Caco-2 (cell line): ENCODE results near the gene AMBP. TPM values are rescaled to one million over a fixed set of nuclear protein-coding genes. Genes with fewer than 3 reads are reported as not detected.
A peak's percentile ranks its signal among the peaks of the same experiment; 100 is the strongest.

ENCODE experiments used
- BruUV-seq: library from RNA; stranded (reverse); fragments of 400-500 nt; replicated peaks from 2 replicates; lab custom pipeline; 2021; lab: Mats Ljungman, UMichigan
- CTCF ChIA-PET: fragments of 300-600 bp; sonication (Branson Sonifier 250); formaldehyde crosslinking; loops from one replicate; lab custom pipeline; 2022; ENCODE audit warnings: antibody characterized with exemption; lab: Charles Lee
- POLR2A ChIA-PET: fragments of 300-600 bp; sonication (Branson Sonifier 250); formaldehyde crosslinking; loops from one replicate; lab custom pipeline; 2022; ENCODE audit warnings: antibody characterized with exemption; lab: Charles Lee
- DNase-seq, 2 experiments: peaks; one replicate each; pipeline versions ENCODE4 v3.0.0 to v3.0.0-alpha.2; 2020 to 2022
- H3K27me3 ChIP-seq: replicated peaks from 2 replicates; pipeline ENCODE4 v1.6.0; 2011; ENCODE audit warnings: low read length; ENCODE audit not compliant: control insufficient read depth, insufficient read depth
- H3K36me3 ChIP-seq: 2 replicates; pipeline ENCODE4 v1.5.1; 2011; ENCODE audit warnings: low read length; ENCODE audit not compliant: control insufficient read depth, insufficient read depth
- H3K4me1 ChIP-seq: fragments of 250-450 bp; sonication (Bioruptor Pico); 2 replicates; pipeline ENCODE4 v1.5.1; 2020; ENCODE audit warnings: mild to moderate bottlenecking
- H3K4me3 ChIP-seq: 2 replicates; pipeline ENCODE4 v1.5.1; 2011; ENCODE audit warnings: low read depth, mild to moderate bottlenecking, control low read depth, low read length
- H3K9me3 ChIP-seq: fragments of 250-450 bp; sonication (Bioruptor Pico); 2 replicates; pipeline ENCODE4 v1.5.1; 2020; ENCODE audit warnings: mild to moderate bottlenecking, moderate library complexity
- H3K27ac Mint-ChIP-seq: one replicate; pipeline ENCODE4 v1.8.0; 2022; ENCODE audit warnings: mixed read lengths; ENCODE audit not compliant: unreplicated experiment
- H3K27me3 Mint-ChIP-seq: one replicate; pipeline ENCODE4 v1.8.0; 2022; ENCODE audit warnings: mixed read lengths; ENCODE audit not compliant: insufficient read depth, unreplicated experiment
- H3K36me3 Mint-ChIP-seq: one replicate; pipeline ENCODE4 v1.8.0; 2022; ENCODE audit warnings: mild to moderate bottlenecking, mixed read lengths; ENCODE audit not compliant: insufficient read depth, unreplicated experiment
- H3K4me1 Mint-ChIP-seq: one replicate; pipeline ENCODE4 v1.8.0; 2022; ENCODE audit warnings: low read depth, mixed read lengths; ENCODE audit not compliant: unreplicated experiment
- H3K4me3 Mint-ChIP-seq: one replicate; pipeline ENCODE4 v1.8.0; 2022; ENCODE audit warnings: mild to moderate bottlenecking, moderate library complexity, mixed read lengths; ENCODE audit not compliant: unreplicated experiment
- H3K9me3 Mint-ChIP-seq: one replicate; pipeline ENCODE4 v1.8.0; 2022; ENCODE audit warnings: mixed read lengths; ENCODE audit not compliant: unreplicated experiment
- intact Hi-C: fragments of 100-400 bp; cut with micrococcal nuclease; formaldehyde crosslinking; loops from one replicate; pipeline ENCODE4 v1.10.0; 2022; ENCODE audit not compliant: unreplicated experiment
- total RNA-seq: library from RNA; stranded (reverse); gene quantifications from 2 replicates; pipeline ENCODE4 v1.2.3, GENCODE V29; 2022
- TF ChIP-seq, protein P1 (sequence below), 2 experiments: fragments of 200-600 bp in 1 of 2; IDR thresholded peaks; 1 replicate in 1 of 2; 2 replicates in 1 of 2; pipeline versions ENCODE4 v1.5.1 to v1.8.0; 2011 to 2022; ENCODE audit warnings: antibody characterized with exemption in 1 of 2, control low read depth in 1 of 2, inconsistent platforms in 1 of 2, low read depth in 1 of 2, low read length in 1 of 2, mild to moderate bottlenecking in 1 of 2, moderate library complexity in 1 of 2; ENCODE audit not compliant: insufficient read depth in 1 of 2, severe bottlenecking in 1 of 2, unreplicated experiment in 1 of 2

Gene AMBP
- total RNA-seq, 1 experiment from 2014 or later, result 2.2 TPM

DNA sequence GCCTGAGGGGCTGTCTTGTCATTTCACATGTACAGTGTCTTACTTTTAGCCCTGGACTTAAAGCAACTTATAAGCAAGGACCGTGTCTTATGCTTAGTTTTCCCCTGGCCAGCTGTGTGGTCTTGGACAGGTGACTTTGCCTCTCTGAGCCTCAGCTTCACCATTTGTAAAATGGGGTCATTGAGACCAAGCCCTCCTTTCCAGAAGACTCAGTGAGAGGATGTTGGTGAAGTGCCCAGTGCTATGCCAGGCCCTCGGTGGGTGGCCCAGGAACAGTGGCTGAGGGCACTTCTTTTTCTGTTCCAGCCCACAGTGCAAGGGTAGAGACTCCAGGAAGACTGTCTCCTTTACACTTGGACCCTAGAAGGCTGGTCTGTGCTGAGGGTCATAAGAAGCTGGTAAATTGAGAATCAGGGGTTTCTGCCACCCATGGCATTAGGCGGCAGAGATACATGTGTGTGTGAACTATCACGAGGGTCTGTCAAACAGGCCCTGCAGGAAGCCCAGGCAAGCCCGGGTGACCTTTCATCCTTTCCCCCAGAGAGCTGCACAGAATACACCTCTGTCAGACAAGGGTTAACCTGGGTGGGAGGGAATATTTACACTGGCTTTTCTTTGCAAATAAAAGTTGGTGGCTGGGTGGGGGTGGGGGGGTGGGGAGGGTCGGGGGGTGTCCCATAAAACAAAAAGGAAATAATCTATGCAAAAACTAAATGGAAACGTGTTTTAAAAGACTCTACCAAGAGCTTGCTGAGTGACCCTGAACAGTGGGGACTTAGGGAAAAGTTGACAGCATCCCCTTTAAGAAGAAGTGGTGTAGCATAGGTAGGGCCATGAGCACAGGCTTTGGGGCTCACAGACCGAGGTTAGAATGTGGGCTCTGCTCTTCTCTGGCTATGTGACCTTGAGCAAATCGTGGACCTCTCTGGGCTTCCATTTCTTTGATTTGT, 41.4 kb upstream of the AMBP start:
- Histone ChIP-seq H3K9me3 (no peaks in the 10 kb centered on the region), H3K4me3 (no peak overlapping the region), H3K27me3 (no peaks in the 10 kb centered on the region), H3K4me1 (peaks cover 58% of the 10 kb centered on the region), H3K36me3 (no peaks in the 10 kb centered on the region)
- no peaks in the 10 kb centered on the region for H3K27me3 Mint-ChIP-seq
- peaks cover 11% of the 10 kb centered on the region for H3K9me3 Mint-ChIP-seq
- no TSS peak for BruUV-seq
- intact Hi-C loops, result loop anchor here (2.0 kb wide), 1 partner anchor 23 kb away; no protein-coding TSS in a partner anchor
- POLR2A ChIA-PET, result no interaction called here
- CTCF ChIA-PET, result interaction anchor here (0.5 to 2.8 kb wide), 2 partner anchors 11 to 155 kb away, joined by 4 to 16 read pairs; no protein-coding TSS in a partner anchor
- DNase-seq, result peak in 1 of 2 experiments; percentile 38
- TF ChIP-seq, protein P1, sequence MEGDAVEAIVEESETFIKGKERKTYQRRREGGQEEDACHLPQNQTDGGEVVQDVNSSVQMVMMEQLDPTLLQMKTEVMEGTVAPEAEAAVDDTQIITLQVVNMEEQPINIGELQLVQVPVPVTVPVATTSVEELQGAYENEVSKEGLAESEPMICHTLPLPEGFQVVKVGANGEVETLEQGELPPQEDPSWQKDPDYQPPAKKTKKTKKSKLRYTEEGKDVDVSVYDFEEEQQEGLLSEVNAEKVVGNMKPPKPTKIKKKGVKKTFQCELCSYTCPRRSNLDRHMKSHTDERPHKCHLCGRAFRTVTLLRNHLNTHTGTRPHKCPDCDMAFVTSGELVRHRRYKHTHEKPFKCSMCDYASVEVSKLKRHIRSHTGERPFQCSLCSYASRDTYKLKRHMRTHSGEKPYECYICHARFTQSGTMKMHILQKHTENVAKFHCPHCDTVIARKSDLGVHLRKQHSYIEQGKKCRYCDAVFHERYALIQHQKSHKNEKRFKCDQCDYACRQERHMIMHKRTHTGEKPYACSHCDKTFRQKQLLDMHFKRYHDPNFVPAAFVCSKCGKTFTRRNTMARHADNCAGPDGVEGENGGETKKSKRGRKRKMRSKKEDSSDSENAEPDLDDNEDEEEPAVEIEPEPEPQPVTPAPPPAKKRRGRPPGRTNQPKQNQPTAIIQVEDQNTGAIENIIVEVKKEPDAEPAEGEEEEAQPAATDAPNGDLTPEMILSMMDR (IDR thresholded peaks at IDR 0.05; ENCODE audit: insufficient read depth in 1 of 2, low read depth in 1 of 2, low read length in 1 of 2, severe bottlenecking in 1 of 2, unreplicated experiment in 1 of 2), result no peak
- H3K27ac Mint-ChIP-seq, result no peak overlapping the region
- H3K4me1 Mint-ChIP-seq, result peaks cover 33% of the 10 kb centered on the region
- no peak overlapping the region for H3K4me3 Mint-ChIP-seq
- H3K36me3 Mint-ChIP-seq, result no peaks in the 10 kb centered on the region

DNA sequence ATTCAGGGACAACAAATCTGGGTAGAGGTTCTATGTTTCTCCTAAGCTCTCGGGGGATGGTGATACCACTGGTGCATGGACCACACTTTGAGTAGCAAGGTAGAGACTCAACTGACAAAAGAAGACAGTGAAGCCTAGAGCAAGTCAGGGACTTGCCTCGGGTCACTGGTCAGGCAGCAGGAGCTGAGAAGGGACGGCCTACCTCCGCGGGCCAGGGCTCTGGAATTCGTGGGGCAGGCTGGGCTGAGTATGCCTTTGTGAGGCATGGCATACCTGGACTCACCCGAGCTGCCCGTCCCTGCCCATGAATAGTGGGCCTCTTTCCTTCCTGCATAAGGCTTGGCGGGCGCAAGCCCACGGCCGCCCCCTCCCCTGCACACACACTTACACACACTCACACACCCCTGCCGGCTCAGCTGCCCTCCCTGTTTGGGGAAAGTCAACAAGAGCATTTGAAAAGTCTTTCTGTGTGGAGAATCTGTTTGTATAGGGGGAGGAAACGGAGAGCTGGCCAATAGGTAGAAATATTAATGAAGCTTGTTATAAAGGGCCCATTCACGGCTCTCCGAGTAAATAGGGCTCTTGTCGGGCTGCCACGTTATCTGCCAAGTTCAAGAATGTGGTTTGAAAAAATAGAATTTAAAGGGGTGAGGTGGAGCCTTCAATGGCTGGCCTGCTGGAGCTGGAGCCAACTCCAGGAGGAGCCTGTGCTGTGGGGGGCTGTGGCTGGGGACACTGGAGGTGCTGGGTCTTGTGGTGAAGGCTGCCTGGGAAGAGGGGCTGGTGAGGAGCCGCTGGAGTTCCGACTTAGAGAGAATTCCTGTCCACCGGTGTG, 40.1 kb upstream of the AMBP start:
- Histone ChIP-seq H3K4me3 (no peak overlapping the region), H3K4me1 (peaks cover 45% of the 10 kb centered on the region), H3K9me3 (no peaks in the 10 kb centered on the region), H3K27me3 (no peaks in the 10 kb centered on the region), H3K36me3 (no peaks in the 10 kb centered on the region)
- no TSS peak for BruUV-seq
- Mint-ChIP-seq H3K27me3 (no peaks in the 10 kb centered on the region), H3K9me3 (peaks cover 11% of the 10 kb centered on the region), H3K4me3 (peak overlapping the region; percentile 3), H3K36me3 (peaks cover 5% of the 10 kb centered on the region), H3K4me1 (peaks cover 23% of the 10 kb centered on the region), H3K27ac (peak overlapping the region; percentile 3)
- CTCF ChIA-PET, result interaction anchor here (0.5 to 2.8 kb wide), 5 partner anchors 10 to 575 kb away, joined by 3 to 16 read pairs (median 3); no protein-coding TSS in a partner anchor
- DNase-seq, result peak in 1 of 2 experiments; percentile 38
- POLR2A ChIA-PET, result no interaction called here
- TF ChIP-seq, protein P1 (IDR thresholded peaks at IDR 0.05; ENCODE audit: insufficient read depth in 1 of 2, low read depth in 1 of 2, low read length in 1 of 2, severe bottlenecking in 1 of 2, unreplicated experiment in 1 of 2), result no peak
- intact Hi-C loops, result loop anchor here (2.0 kb wide), 1 partner anchor 25 kb away; no protein-coding TSS in a partner anchor

DNA sequence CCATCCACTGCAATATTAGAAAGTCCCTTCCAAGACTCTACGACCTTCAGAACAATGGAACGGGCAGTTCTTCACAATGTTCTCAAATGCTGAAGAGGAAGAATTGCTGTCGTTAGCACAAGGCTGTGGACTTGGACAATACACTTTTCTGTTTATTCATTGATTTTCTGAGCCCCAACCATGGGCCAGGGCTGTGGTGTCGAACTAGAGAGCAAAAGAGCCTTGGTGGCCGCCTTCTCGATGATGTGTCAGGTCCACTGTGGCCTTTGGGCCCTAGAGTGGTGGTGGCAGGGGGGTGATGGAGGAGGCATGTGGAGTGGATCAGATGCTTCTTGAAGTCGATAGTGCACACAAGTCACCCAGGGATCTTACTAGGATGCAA, 39.5 kb upstream of the AMBP start:
- peaks cover 43% of the 10 kb centered on the region for H3K4me1 ChIP-seq
- peaks cover 11% of the 10 kb centered on the region for H3K9me3 Mint-ChIP-seq
- H3K36me3 Mint-ChIP-seq, result peaks cover 5% of the 10 kb centered on the region
- H3K4me3 Mint-ChIP-seq, result no peak overlapping the region
- H3K36me3 ChIP-seq, result no peaks in the 10 kb centered on the region
- CTCF ChIA-PET, result interaction anchor here (0.6 to 1.0 kb wide), 2 partner anchors 35 to 574 kb away, joined by 3 read pairs; no protein-coding TSS in a partner anchor
- peak overlapping the region; percentile 3 for H3K27ac Mint-ChIP-seq
- H3K4me3 ChIP-seq, result no peak overlapping the region
- POLR2A ChIA-PET, result no interaction called here
- no peaks in the 10 kb centered on the region for H3K27me3 ChIP-seq
- peaks cover 23% of the 10 kb centered on the region for H3K4me1 Mint-ChIP-seq
- peak in 1 of 2 experiments; percentile 16 for DNase-seq
- H3K9me3 ChIP-seq, result no peaks in the 10 kb centered on the region
- no TSS peak for BruUV-seq
- intact Hi-C loops, result no loop called here
- TF ChIP-seq, protein P1 (IDR thresholded peaks at IDR 0.05; ENCODE audit: insufficient read depth in 1 of 2, low read depth in 1 of 2, low read length in 1 of 2, severe bottlenecking in 1 of 2, unreplicated experiment in 1 of 2), result no peak
- H3K27me3 Mint-ChIP-seq, result no peaks in the 10 kb centered on the region
